Adrenal gland (tissue), 5 donors: ENCODE data around the gene PPP1R9B.

Source experiments
- POLR2A ChIP-seq, 2 donors: fragments of 450-650 bp; IDR thresholded peaks; one replicate each; pipeline ENCODE4 v1.6.1; 2017; ENCODE audit warnings: antibody characterized with exemption in 2 of 2, mild to moderate bottlenecking in 2 of 2, moderate library complexity in 1 of 2
- TF ChIP-seq, protein P1 (sequence below), 6 experiments: fragments of 450-650 bp in 4 of 6; fragments of 200-600 bp in 2 of 6; sonication (generic) in 1 of 6; IDR thresholded peaks; 1 replicate in 5 of 6; 2 replicates in 1 of 6; pipeline versions ENCODE4 v1.5.1 to v1.8.0; 2016 to 2021; ENCODE audit warnings: antibody characterized with exemption in 6 of 6, mild to moderate bottlenecking in 2 of 6, moderate library complexity in 1 of 6
- donor health status: DM: no; HTN: no; CAD: no.

DNA sequence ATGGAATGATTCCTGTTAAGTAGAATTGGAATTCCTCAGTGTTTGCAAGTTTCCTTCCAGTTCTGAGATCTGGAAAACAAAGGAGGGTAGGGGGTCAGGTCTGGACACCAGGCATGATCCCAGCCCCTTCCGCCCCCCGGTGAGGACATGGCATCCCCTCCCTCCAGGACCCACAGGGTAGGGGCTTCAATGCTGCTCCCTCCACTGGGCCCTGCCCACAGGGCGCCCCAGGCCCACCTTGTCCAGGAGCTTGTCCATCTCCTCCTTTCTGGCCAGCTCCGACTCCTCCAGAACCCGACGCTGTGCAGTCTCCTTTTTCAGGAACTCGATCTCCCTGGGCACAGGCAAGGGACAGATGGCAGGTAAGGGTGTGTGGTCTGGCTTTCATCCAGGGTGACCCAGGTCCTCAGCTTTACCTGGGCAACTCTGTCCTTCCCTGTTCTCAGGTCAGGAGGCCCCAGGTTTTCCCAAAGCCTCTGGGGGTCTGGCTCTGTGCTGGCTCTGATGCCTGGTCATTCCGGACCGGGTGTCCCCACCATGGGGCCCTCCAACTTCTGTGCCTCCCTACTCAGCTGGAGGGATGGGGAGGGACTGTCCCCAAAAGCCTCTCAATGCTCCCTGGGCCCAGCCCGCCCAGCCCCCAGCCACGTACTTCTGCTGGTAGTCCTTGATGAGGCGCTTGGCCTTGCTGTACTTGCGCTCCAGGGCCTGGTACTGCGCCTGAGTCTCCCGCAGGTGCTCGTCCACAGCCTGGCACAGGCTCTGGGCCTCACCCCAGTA lies 15.0 kb downstream of the PPP1R9B start:
- TF ChIP-seq, protein P1, sequence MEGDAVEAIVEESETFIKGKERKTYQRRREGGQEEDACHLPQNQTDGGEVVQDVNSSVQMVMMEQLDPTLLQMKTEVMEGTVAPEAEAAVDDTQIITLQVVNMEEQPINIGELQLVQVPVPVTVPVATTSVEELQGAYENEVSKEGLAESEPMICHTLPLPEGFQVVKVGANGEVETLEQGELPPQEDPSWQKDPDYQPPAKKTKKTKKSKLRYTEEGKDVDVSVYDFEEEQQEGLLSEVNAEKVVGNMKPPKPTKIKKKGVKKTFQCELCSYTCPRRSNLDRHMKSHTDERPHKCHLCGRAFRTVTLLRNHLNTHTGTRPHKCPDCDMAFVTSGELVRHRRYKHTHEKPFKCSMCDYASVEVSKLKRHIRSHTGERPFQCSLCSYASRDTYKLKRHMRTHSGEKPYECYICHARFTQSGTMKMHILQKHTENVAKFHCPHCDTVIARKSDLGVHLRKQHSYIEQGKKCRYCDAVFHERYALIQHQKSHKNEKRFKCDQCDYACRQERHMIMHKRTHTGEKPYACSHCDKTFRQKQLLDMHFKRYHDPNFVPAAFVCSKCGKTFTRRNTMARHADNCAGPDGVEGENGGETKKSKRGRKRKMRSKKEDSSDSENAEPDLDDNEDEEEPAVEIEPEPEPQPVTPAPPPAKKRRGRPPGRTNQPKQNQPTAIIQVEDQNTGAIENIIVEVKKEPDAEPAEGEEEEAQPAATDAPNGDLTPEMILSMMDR (IDR thresholded peaks at IDR 0.05) = no peak
- no peak for TF ChIP-seq POLR2A (IDR thresholded peaks at IDR 0.05)
